ENCODE results near the gene CFAP20DC. TPM values are rescaled to one million over a fixed set of nuclear protein-coding genes. Genes with fewer than 3 reads are reported as not detected.
A peak's percentile ranks its signal among the peaks of the same experiment; 100 is the strongest.

Gene CFAP20DC
- total RNA-seq, 1 donor from 2014 or later: 5.4 TPM

GRCh38 chr3:59013611-59014010, 36.2 kb downstream of the CFAP20DC start:
- Histone ChIP-seq H3K27ac (no peak overlapping the region), H3K4me1 (no peaks in the 10 kb centered on the region), H3K4me3 (no peak overlapping the region), H3K27me3 (no peaks in the 10 kb centered on the region), H3K36me3 (no peaks in the 10 kb centered on the region), H3K9me3 (no peaks in the 10 kb centered on the region)
- TF ChIP-seq CTCF (IDR thresholded peaks at IDR 0.05): no peak
- no peak for TF ChIP-seq POLR2A (IDR thresholded peaks at IDR 0.05)
- TF ChIP-seq POLR2AphosphoS5 (IDR thresholded peaks at IDR 0.05; ENCODE audit: insufficient read depth in 1 of 2, low read depth in 1 of 2): no peak
- no peak for DNase-seq (ENCODE audit: extremely low spot score in 2 of 2)
- intact Hi-C loops (cut with DNase I): no loop called here

DNA sequence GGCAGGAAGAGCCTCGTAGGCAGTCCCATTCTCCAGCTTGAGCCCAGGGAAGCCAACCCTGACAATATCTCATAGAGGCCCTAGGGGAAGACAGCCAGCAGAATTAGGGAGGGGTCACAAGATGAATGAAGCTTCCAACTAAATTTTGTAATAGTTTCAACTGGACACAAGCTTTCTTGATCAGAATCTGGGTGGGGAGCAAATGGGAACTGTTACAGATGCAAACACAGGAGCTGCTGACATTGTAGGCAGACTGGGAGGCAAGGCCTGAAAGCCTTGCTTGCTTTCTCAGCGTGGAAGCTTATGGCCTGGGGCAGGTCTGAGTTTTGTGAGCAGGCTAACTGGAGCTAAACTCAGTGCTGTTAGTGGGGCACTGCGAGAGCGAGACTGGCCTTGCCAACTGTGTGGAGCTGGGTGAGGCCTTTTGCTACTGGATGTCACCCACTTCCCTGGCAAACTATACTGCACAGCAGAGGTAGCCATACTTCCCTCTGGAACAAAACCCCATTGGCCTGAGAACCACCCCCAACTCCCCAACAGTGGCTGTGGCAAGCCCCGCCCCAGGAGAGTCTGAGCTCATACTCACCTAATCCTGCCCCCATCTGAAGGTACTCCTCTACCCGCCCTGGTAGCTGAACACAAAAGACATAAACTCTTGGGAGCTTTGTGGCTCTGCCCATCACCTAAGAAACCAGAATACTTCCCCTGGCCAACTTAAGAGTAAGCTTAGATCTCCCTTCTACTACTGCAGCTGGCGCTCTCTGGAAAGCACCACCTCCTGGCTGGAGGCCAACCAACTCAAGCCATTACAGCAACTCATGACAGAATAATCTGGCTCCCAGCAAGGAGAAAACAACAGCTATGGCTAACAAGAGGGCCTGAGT, 42.9 kb downstream of the CFAP20DC start:
- TF ChIP-seq CTCF (IDR thresholded peaks at IDR 0.05) (no peak), POLR2AphosphoS5 (IDR thresholded peaks at IDR 0.05; ENCODE audit: insufficient read depth in 1 of 2, low read depth in 1 of 2) (no peak), POLR2A (IDR thresholded peaks at IDR 0.05) (no peak)
- Histone ChIP-seq H3K36me3 (no peaks in the 10 kb centered on the region), H3K4me1 (no peaks in the 10 kb centered on the region), H3K27ac (no peak overlapping the region), H3K27me3 (no peaks in the 10 kb centered on the region), H3K4me3 (no peak overlapping the region), H3K9me3 (no peaks in the 10 kb centered on the region)
- intact Hi-C loops (cut with DNase I): no loop called here
- DNase-seq (ENCODE audit: extremely low spot score in 2 of 2): no peak

- H3K4me3 ChIP-seq: no peak overlapping the region
- no peak for DNase-seq (ENCODE audit: extremely low spot score in 2 of 2)
- H3K27me3 ChIP-seq: no peaks in the 10 kb centered on the region
- intact Hi-C loops (cut with DNase I): no loop called here
- no peak for TF ChIP-seq CTCF (IDR thresholded peaks at IDR 0.05)
- TF ChIP-seq POLR2AphosphoS5 (IDR thresholded peaks at IDR 0.05; ENCODE audit: insufficient read depth in 1 of 2, low read depth in 1 of 2): no peak
- TF ChIP-seq POLR2A (IDR thresholded peaks at IDR 0.05): no peak
- H3K9me3 ChIP-seq: no peaks in the 10 kb centered on the region
- H3K4me1 ChIP-seq: peaks cover 6% of the 10 kb centered on the region
- H3K27ac ChIP-seq: no peak overlapping the region
- no peaks in the 10 kb centered on the region for H3K36me3 ChIP-seq
Measured at GRCh38 chr3:59001675-59002074, 48.1 kb downstream of the CFAP20DC start.

GRCh38 chr3:58999774-59000160, 50.1 kb downstream of the CFAP20DC start:
- H3K27ac ChIP-seq: no peak overlapping the region
- peaks cover 6% of the 10 kb centered on the region for H3K4me1 ChIP-seq
- DNase-seq (ENCODE audit: extremely low spot score in 2 of 2): no peak
- no peaks in the 10 kb centered on the region for H3K36me3 ChIP-seq
- no peak overlapping the region for H3K4me3 ChIP-seq
- no peaks in the 10 kb centered on the region for H3K9me3 ChIP-seq
- H3K27me3 ChIP-seq: no peaks in the 10 kb centered on the region
- intact Hi-C loops (cut with DNase I): no loop called here
- no peak for TF ChIP-seq POLR2A (IDR thresholded peaks at IDR 0.05)
- no peak for TF ChIP-seq POLR2AphosphoS5 (IDR thresholded peaks at IDR 0.05; ENCODE audit: insufficient read depth in 1 of 2, low read depth in 1 of 2)
- TF ChIP-seq CTCF (IDR thresholded peaks at IDR 0.05): no peak

- Histone ChIP-seq H3K4me1 (peaks cover 6% of the 10 kb centered on the region), H3K9me3 (no peaks in the 10 kb centered on the region), H3K27ac (peak overlapping the region; percentile 37), H3K36me3 (no peaks in the 10 kb centered on the region), H3K27me3 (no peaks in the 10 kb centered on the region), H3K4me3 (no peak overlapping the region)
- intact Hi-C loops (cut with DNase I): no loop called here
- TF ChIP-seq POLR2AphosphoS5 (IDR thresholded peaks at IDR 0.05; ENCODE audit: insufficient read depth in 1 of 2, low read depth in 1 of 2) (no peak), POLR2A (IDR thresholded peaks at IDR 0.05) (no peak), CTCF (IDR thresholded peaks at IDR 0.05) (no peak)
- no peak for DNase-seq (ENCODE audit: extremely low spot score in 2 of 2)
Measured at GRCh38 chr3:58999134-58999773, 50.6 kb downstream of the CFAP20DC start.

All from vagina (tissue), 2 donors.